Central memory CD8-positive, alpha-beta T cell (primary cell): ENCODE results near the gene PCDHA6.
"Not testable (repeated sequence)": the region's sequence is repeated elsewhere in the genome, so short reads cannot be mapped to it uniquely, and the experiment has no call there.

Experiments used
- ATAC-seq: fragments of 150-1000 bp; cut with Tn5 transposase; replicated peaks from 2 replicates; pipeline ENCODE4 v1.10.0; 2022; ENCODE audit warnings: mild to moderate bottlenecking, moderate FRiP score, moderate number of reproducible peaks; ENCODE audit not compliant: poor library complexity, severe bottlenecking; ENCODE audit errors: extremely low read depth
- DNase-seq, 2 donors: peaks; one replicate each; pipeline ENCODE4 v3.0.0; 2021; ENCODE audit warnings: low spot score in 2 of 2
- H3K27ac Mint-ChIP-seq: one replicate; pipeline ENCODE4 v1.8.0; 2022; ENCODE audit warnings: low read depth, mild to moderate bottlenecking, moderate library complexity, mixed read lengths
- H3K27me3 Mint-ChIP-seq: one replicate; pipeline ENCODE4 v1.8.0; 2022; ENCODE audit warnings: mixed read lengths
- H3K36me3 Mint-ChIP-seq: one replicate; pipeline ENCODE4 v1.8.0; 2022; ENCODE audit warnings: mild to moderate bottlenecking, moderate library complexity, mixed read lengths; ENCODE audit not compliant: insufficient read depth
- H3K4me1 Mint-ChIP-seq: one replicate; pipeline ENCODE4 v1.8.0; 2022; ENCODE audit warnings: mixed read lengths
- H3K4me3 Mint-ChIP-seq: one replicate; pipeline ENCODE4 v1.8.0; 2022; ENCODE audit warnings: mild to moderate bottlenecking, moderate library complexity, mixed read lengths
- H3K9me3 Mint-ChIP-seq: one replicate; pipeline ENCODE4 v1.8.0; 2022; ENCODE audit warnings: mixed read lengths

The PCDHA6 gene

DNA sequence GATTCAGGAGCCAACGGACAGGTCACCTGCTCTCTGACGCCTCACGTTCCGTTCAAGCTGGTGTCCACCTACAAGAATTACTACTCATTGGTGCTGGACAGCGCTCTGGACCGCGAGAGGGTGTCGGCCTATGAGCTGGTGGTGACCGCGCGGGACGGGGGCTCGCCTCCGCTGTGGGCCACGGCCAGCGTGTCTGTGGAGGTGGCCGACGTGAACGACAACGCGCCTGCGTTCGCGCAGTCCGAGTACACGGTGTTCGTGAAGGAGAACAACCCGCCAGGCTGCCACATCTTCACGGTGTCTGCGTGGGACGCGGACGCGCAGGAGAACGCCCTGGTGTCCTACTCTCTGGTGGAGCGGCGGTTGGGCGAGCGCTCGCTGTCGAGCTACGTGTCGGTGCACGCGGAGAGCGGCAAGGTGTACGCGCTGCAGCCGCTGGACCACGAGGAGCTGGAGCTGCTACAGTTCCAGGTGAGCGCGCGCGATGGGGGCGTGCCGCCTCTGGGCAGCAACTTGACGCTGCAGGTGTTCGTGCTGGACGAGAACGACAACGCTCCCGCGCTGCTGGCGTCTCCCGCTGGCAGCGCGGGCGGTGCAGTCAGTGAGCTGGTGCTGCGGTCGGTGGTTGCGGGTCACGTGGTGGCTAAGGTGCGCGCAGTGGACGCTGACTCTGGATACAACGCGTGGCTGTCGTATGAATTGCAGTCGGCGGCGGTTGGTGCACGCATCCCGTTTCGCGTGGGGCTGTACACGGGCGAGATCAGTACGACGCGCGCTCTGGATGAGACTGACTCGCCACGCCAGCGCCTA lies 29.6 kb downstream of the PCDHA6 start:
- no peaks in the 10 kb centered on the region for H3K36me3 Mint-ChIP-seq
- no peaks in the 10 kb centered on the region for H3K4me1 Mint-ChIP-seq
- peaks cover 13% of the 10 kb centered on the region for H3K9me3 Mint-ChIP-seq
- peaks cover 13% of the 10 kb centered on the region for H3K27me3 Mint-ChIP-seq
- H3K27ac Mint-ChIP-seq: no peak overlapping the region
- ATAC-seq (no peak), DNase-seq (no peak)
- no peak overlapping the region for H3K4me3 Mint-ChIP-seq

DNA sequence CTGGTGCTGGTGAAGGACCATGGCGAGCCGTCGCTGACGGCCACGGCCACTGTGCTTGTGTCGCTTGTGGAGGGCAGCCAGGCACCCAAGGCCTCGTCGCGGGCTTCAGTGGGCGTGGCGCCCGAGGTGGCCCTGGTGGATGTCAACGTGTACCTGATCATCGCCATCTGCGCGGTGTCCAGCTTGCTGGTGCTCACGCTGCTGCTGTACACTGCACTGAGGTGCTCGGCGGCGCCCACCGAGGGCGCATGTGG lies 30.2 kb downstream of the PCDHA6 start:
- Mint-ChIP-seq H3K9me3 (peaks cover 13% of the 10 kb centered on the region), H3K4me1 (no peaks in the 10 kb centered on the region), H3K4me3 (no peak overlapping the region), H3K27me3 (peaks cover 9% of the 10 kb centered on the region), H3K36me3 (no peaks in the 10 kb centered on the region), H3K27ac (no peak overlapping the region)
- DNase-seq (no peak), ATAC-seq (no peak)

DNA sequence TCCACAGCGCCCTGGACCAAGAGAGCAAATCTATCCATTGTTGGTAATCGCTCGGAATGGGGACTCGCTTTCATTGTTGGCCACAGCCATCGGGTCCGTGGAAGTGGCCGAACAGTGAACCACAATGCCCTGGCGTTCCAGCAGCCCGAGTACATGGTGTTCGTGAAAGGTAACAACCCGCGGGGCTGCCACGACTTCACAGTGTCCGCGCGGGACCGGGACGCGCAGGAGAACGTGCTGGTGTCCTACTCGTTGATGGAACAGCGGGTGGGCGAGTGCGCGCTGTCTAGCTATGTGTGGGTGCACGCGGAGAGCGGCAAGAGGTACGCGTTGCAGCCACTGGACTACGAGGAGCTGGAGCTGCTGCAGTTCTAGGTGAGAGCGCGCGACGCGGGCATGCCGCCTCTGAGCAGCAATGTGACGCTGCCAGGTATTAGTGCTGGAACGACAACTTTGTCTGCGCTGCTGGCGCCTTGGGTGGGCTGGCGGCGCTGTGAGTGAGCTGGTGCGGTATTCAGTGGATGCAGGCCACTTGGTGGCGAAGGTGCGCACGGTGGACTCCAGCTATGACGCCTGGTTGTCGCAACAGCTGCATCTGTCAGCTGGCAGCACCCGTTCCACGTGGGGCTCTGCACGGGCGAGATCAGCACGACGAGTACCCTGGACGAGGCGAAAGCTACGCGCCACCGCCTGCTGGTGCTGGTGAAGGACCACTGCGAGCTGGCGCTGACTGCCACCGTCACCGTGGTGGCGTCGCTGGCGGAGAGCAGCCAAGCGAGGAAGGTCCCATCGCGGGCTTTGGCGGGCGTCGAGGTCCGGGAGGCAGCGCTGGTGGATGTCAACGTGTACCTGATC lies 34.9 kb downstream of the PCDHA6 start:
- DNase-seq (no peak), ATAC-seq (no peak)
- Mint-ChIP-seq H3K4me3 (no peak overlapping the region), H3K27ac (no peak overlapping the region), H3K36me3 (peaks cover 2% of the 10 kb centered on the region), H3K9me3 (peaks cover 5% of the 10 kb centered on the region), H3K27me3 (peaks cover 10% of the 10 kb centered on the region), H3K4me1 (no peaks in the 10 kb centered on the region)

DNA sequence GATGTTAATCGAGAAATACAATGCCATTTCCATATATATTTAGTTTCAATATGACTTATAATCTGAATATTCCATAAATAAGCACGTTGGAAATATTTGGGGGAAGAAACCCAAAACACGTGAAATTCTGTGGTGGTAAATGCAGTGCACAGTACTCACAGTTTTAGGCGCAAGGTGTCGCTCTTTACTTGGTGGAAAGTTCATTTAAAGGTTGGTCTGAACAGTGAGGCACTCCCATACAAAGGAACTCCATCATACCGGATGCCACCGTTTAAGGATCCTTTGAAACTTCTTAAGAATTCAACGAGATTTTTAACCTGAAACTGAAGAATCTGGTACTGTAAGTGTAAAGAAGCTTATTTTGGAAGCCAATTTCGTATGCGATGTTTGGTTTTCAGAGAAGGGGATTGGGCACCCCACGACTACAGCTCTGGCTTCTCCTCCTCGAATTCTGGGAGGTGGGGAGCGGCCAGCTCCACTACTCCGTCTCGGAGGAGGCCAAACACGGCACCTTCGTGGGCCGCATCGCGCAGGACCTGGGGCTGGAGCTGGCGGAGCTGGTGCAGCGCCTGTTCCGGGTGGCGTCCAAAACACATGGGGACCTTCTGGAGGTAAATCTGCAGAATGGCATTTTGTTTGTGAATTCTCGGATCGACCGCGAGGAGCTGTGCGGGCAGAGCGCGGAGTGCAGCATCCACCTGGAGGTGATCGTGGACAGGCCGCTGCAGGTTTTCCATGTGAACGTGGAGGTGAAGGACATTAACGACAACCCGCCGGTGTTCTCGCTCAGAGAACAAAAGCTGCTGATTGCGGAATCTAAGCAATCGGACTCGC lies 41.2 kb downstream of the PCDHA6 start, which contains the start of gene PCDHA11:
TSS of gene PCDHA11 (plus strand) at position 237 of the 834 bp plus-strand sequence. CDS start at position 384, 147 bp downstream.
- DNase-seq: no peak
- Mint-ChIP-seq H3K9me3 (no peaks in the 10 kb centered on the region), H3K27ac (no peak within 1 kb of the TSS), H3K4me3 (no peak within 1 kb of the TSS), H3K4me1 (no peaks in the 10 kb centered on the region), H3K36me3 (no peaks in the 10 kb centered on the region), H3K27me3 (peaks cover 11% of the 10 kb centered on the region)
- ATAC-seq: no peak

DNA sequence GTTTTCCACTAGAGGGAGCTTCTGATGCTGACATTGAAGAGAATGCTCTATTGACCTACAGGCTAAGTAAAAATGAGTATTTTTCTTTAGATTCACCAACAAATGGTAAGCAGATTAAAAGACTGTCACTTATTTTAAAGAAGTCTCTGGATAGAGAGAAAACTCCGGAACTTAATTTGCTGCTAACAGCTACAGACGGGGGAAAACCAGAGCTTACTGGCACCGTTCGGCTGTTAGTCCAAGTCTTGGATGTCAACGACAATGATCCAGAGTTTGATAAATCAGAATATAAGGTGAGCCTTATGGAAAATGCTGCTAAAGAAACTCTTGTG lies 41.8 kb downstream of the PCDHA6 start:
- Mint-ChIP-seq H3K36me3 (no peaks in the 10 kb centered on the region), H3K27ac (no peak overlapping the region), H3K27me3 (peaks cover 11% of the 10 kb centered on the region), H3K4me1 (no peaks in the 10 kb centered on the region), H3K4me3 (no peak overlapping the region), H3K9me3 (no peaks in the 10 kb centered on the region)
- no peak for ATAC-seq
- no peak for DNase-seq

DNA sequence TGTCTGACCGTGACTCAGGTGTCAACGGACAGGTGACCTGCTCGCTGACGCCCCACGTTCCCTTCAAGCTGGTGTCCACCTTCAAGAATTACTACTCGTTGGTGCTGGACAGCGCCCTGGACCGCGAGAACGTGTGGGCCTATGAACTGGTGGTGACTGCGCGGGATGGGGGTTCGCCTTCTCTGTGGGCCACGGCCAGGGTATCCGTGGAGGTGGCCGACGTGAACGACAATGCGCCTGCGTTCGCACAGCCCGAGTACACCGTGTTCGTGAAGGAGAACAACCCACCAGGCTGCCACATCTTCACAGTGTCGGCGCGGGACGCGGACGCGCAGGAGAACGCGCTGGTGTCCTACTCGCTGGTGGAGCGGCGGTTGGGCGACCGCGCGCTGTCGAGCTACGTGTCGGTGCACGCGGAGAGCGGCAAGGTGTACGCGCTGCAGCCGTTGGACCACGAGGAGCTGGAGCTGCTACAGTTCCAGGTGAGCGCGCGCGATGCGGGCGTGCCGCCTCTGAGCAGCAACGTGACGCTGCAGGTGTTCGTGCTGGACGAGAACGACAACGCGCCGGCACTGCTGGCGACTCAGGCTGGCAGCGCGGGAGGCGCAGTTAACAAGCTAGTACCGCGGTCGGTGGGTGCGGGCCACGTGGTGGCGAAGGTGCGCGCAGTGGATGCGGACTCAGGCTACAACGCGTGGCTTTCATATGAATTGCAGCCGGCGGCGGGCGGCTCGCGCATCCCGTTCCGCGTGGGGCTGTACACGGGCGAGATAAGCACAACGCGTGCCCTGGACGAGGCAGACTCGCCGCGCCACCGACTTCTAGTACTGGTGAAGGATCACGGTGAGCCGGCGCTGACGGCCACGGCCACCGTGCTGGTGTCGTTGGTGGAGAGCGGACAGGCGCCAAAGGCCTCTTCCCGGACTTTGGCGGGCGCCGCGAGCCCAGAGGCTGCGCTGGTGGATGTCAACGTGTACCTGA lies 42.8 kb downstream of the PCDHA6 start:
- no peak overlapping the region for H3K27ac Mint-ChIP-seq
- H3K27me3 Mint-ChIP-seq: peaks cover 8% of the 10 kb centered on the region
- no peak overlapping the region for H3K4me3 Mint-ChIP-seq
- H3K36me3 Mint-ChIP-seq: no peaks in the 10 kb centered on the region
- no peak for ATAC-seq
- DNase-seq: no peak
- H3K9me3 Mint-ChIP-seq: no peaks in the 10 kb centered on the region
- H3K4me1 Mint-ChIP-seq: no peaks in the 10 kb centered on the region

DNA sequence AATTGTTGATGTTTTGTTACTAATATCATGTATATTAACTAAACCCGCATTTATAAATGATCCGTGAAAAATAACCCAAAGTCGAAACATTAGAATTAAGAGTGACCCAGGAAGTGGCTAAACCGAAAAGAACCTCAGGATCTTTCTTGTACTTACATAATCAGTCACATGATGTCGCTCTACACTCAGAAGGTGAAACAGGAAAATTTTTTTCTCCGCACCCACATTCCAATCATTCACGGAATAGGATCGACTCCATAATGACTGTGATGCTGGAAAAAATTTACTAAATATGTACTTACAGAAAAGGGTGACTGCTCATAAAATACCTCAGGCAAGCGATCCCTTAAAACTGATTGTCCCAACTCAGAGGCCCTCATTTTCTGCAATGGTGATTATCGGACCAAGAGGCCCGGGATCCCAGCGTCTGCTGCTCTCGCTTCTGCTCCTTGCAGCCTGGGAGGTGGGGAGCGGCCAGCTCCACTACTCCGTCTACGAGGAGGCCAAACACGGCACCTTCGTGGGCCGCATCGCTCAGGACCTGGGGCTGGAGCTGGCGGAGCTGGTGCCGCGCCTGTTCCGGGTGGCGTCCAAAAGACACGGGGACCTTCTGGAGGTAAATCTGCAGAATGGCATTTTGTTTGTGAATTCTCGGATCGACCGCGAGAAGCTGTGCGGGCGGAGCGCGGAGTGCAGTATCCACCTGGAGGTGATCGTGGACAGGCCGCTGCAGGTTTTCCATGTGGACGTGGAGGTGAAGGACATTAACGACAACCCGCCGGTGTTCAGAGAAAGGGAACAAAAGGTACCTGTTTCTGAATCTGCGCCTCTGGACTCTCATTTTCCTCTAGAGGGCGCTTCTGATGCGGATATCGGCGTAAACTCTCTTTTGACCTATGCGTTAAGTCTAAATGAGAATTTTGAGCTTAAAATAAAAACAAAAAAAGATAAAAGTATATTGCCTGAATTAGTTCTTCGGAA lies 47.6 kb downstream of the PCDHA6 start, which contains the start of gene PCDHA12:
TSS of gene PCDHA12 (plus strand) at position 224 of the 981 bp plus-strand sequence. CDS start at position 389, 165 bp downstream.
- Mint-ChIP-seq H3K36me3 (no peaks in the 10 kb centered on the region), H3K9me3 (peaks cover 6% of the 10 kb centered on the region), H3K27ac (no peak within 1 kb of the TSS), H3K27me3 (peaks cover 20% of the 10 kb centered on the region), H3K4me3 (no peak within 1 kb of the TSS), H3K4me1 (no peaks in the 10 kb centered on the region)
- no peak for ATAC-seq
- no peak for DNase-seq

DNA sequence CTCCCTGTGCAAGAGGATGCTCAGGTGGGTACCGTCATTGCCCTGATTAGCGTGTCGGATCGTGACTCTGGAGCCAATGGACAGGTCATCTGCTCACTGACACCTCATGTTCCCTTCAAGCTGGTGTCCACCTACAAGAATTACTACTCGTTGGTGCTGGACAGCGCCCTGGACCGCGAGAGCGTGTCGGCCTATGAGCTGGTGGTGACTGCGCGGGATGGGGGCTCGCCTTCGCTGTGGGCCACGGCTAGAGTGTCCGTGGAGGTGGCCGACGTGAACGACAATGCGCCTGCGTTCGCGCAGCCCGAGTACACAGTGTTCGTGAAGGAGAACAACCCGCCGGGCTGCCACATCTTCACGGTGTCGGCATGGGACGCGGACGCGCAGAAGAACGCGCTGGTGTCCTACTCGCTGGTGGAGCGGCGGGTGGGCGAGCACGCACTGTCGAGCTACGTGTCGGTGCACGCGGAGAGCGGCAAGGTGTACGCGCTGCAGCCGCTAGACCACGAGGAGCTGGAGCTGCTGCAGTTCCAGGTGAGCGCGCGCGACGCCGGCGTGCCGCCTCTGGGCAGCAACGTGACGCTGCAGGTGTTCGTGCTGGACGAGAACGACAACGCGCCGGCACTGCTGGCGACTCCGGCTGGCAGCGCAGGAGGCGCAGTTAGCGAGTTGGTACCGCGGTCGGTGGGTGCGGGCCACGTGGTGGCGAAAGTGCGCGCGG lies 48.9 kb downstream of the PCDHA6 start:
- not testable (repeated sequence) for ATAC-seq, H3K36me3 Mint-ChIP-seq, H3K4me1 Mint-ChIP-seq

DNA sequence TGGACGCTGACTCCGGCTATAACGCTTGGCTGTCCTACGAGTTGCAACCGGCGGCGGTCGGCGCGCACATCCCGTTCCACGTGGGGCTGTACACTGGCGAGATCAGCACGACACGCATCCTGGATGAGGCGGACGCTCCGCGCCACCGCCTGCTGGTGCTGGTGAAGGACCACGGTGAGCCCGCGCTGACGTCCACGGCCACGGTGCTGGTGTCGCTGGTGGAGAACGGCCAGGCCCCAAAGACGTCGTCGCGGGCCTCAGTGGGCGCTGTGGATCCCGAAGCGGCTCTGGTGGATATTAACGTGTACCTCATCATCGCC lies 49.5 kb downstream of the PCDHA6 start:
- ATAC-seq (no peak), DNase-seq (no peak)
- no peaks in the 10 kb centered on the region for H3K4me1 Mint-ChIP-seq
- H3K27me3 Mint-ChIP-seq: peaks cover 34% of the 10 kb centered on the region
- H3K36me3 Mint-ChIP-seq: no peaks in the 10 kb centered on the region
- H3K4me3 Mint-ChIP-seq: no peak overlapping the region
- H3K27ac Mint-ChIP-seq: no peak overlapping the region
- H3K9me3 Mint-ChIP-seq: peaks cover 6% of the 10 kb centered on the region

More for the DNA sequence above, 48.9 kb downstream of the PCDHA6 start:
- H3K27me3 Mint-ChIP-seq: peaks cover 31% of the 10 kb centered on the region
- not testable (repeated sequence) for DNase-seq, H3K27ac Mint-ChIP-seq, H3K9me3 Mint-ChIP-seq, H3K4me3 Mint-ChIP-seq
